HG03460 (cell line): ENCODE results near the gene TMEM208.

Experiments used
- ATAC-seq: cut with Tn5 transposase; IDR thresholded peaks from one replicate; pipeline ENCODE4 v1.9.1; 2021; ENCODE audit not compliant: unreplicated experiment

TMEM208 gene

GRCh38 chr16:67234180-67234597, 7.3 kb downstream of the TMEM208 start:
- no peak for ATAC-seq

GRCh38 chr16:67235816-67236562, 9.1 kb downstream of the TMEM208 start:
- ATAC-seq = no peak

GRCh38 chr16:67236563-67237395, 9.8 kb downstream of the TMEM208 start:
- no peak for ATAC-seq

- no peak for ATAC-seq
Measured at GRCh38 chr16:67237396-67238277, 10.7 kb downstream of the TMEM208 start.

GRCh38 chr16:67238278-67238575, 11.3 kb downstream of the TMEM208 start:
- no peak for ATAC-seq

- no peak for ATAC-seq
Measured at GRCh38 chr16:67238806-67239470, 12.0 kb downstream of the TMEM208 start.

GRCh38 chr16:67240506-67240905, 13.6 kb downstream of the TMEM208 start:
- ATAC-seq = no peak

GRCh38 chr16:67241008-67241900, 14.3 kb downstream of the TMEM208 start:
- no peak for ATAC-seq

- no peak for ATAC-seq
Measured at GRCh38 chr16:67242138-67242730, 15.3 kb downstream of the TMEM208 start.

GRCh38 chr16:67243481-67243880, 16.6 kb downstream of the TMEM208 start:
- no peak for ATAC-seq

- ATAC-seq = peak; percentile 47
Measured at GRCh38 chr16:67244387-67245185, 17.7 kb downstream of the TMEM208 start.

- no peak for ATAC-seq
Measured at GRCh38 chr16:67245186-67245585, 18.3 kb downstream of the TMEM208 start.

- no peak for ATAC-seq
Measured at GRCh38 chr16:67245674-67246080, 18.7 kb downstream of the TMEM208 start.

- peak; percentile 24 for ATAC-seq
Measured at GRCh38 chr16:67246081-67246755, 19.3 kb downstream of the TMEM208 start.

GRCh38 chr16:67246756-67247191, 19.8 kb downstream of the TMEM208 start:
- ATAC-seq = peak; percentile 21

GRCh38 chr16:67247192-67248072, 20.5 kb downstream of the TMEM208 start, which contains the start of gene FHOD1:
TSS of gene FHOD1 (minus strand) at chr16:67247481. CDS start at chr16:67247410, 71 bp downstream.
- peak; percentile 47 for ATAC-seq

GRCh38 chr16:67248073-67248400, 21.1 kb downstream of the TMEM208 start:
- ATAC-seq = no peak
